A549 (cell line): ENCODE measurements around the gene LASP1NB.

ENCODE experiments used
- ATAC-seq, 2 experiments: fragments of 200-7000 bp in 1 of 2; fragments of >200 bp in 1 of 2; cut with Nextera tagmentation in 1 of 2; cut with Tn5 transposase in 1 of 2; 3 replicates each; pipeline versions ENCODE4 v1.8.0 to v1.9.1; 2018 to 2020; ENCODE audit warnings: mild to moderate bottlenecking in 1 of 2, moderate library complexity in 1 of 2
- CTCF ChIA-PET: fragments of 300-600 bp; sonication (Branson Sonifier 250); formaldehyde crosslinking; extraction: SDS; loops from one replicate; lab custom pipeline; 2021; ENCODE audit warnings: antibody characterized with exemption, inconsistent platforms; lab: Yijun Ruan, JAX
- POLR2A ChIA-PET: fragments of 350-600 bp; formaldehyde crosslinking; extraction: SDS; loops from one replicate; lab custom pipeline; 2021; ENCODE audit warnings: antibody characterized with exemption, inconsistent platforms; lab: Yijun Ruan, JAX
- DNase-seq, 2 experiments: peaks; one replicate each; pipeline versions ENCODE4 v3.0.0 to v3.0.0-alpha.2; 2011 to 2016; ENCODE audit warnings: low read depth in 1 of 2, low spot score in 1 of 2
- FAIRE-seq: peaks from 2 replicates; lab custom pipeline; 2011; peaks lifted over from hg19 to GRCh38; lab: Jason Lieb, UNC
- H3K27ac ChIP-seq, 2 experiments: fragments of >200 bp; sonication (Bioruptor Twin); formaldehyde crosslinking; 3 replicates each; pipeline ENCODE4 v1.5.1; 2016 to 2017
- H3K4me1 ChIP-seq: fragments of >200 bp; sonication (Bioruptor Twin); formaldehyde crosslinking; 3 replicates; pipeline ENCODE4 v1.6.1; 2016
- H3K4me2 ChIP-seq: fragments of >200 bp; sonication (Bioruptor Twin); formaldehyde crosslinking; 3 replicates; pipeline ENCODE4 v1.6.1; 2016
- H3K4me3 ChIP-seq: fragments of >200 bp; sonication (Bioruptor Twin); formaldehyde crosslinking; 3 replicates; pipeline ENCODE4 v1.5.1; 2016
- H3K9me3 ChIP-seq: fragments of >200 bp; sonication (Bioruptor Twin); formaldehyde crosslinking; 3 replicates; pipeline ENCODE4 v1.6.1; 2016
- CBX2 ChIP-seq: fragments of 200-600 bp; sonication (generic); IDR thresholded peaks from 2 replicates; pipeline ENCODE4 v1.6.1; 2016; ENCODE audit warnings: low read depth, mild to moderate bottlenecking, borderline replicate concordance
- CHD2 ChIP-seq: fragments of 150-350 bp; IDR thresholded peaks from 2 replicates; pipeline ENCODE4 v1.6.1; 2014; ENCODE audit warnings: low read length; ENCODE audit not compliant: partially characterized antibody
- EHF ChIP-seq: fragments of 250-450 bp; sonication (Bioruptor Pico); IDR thresholded peaks from 2 replicates; pipeline ENCODE4 v1.5.0; 2020; ENCODE audit warnings: mild to moderate bottlenecking
- EHMT2 ChIP-seq: fragments of 200-600 bp; sonication (generic); IDR thresholded peaks from 2 replicates; pipeline ENCODE4 v1.6.1; 2016; ENCODE audit warnings: antibody characterized with exemption, low read depth, mild to moderate bottlenecking, moderate library complexity
- EP300 ChIP-seq, 2 experiments: fragments of >200 bp; sonication (Bioruptor Twin); formaldehyde crosslinking; IDR thresholded peaks; 2 replicates in 1 of 2; 3 replicates in 1 of 2; pipeline ENCODE4 v1.6.1; 2016 to 2017
- FOSB ChIP-seq: fragments of 250-450 bp; sonication (Bioruptor Pico); IDR thresholded peaks from 2 replicates; pipeline ENCODE4 v1.5.0; 2020; ENCODE audit warnings: mild to moderate bottlenecking, moderate library complexity
- FOSL2 ChIP-seq, 2 experiments: fragments of 450-650 bp in 1 of 2; fragments of >200 bp in 1 of 2; sonication (Bioruptor Twin) in 1 of 2; formaldehyde crosslinking; IDR thresholded peaks; 2 replicates each; pipeline versions ENCODE4 v1.5.0 to v1.6.1; 2016 to 2020; ENCODE audit warnings: mild to moderate bottlenecking in 1 of 2, moderate library complexity in 1 of 2
- FOXS1 ChIP-seq: fragments of 250-450 bp; sonication (Bioruptor Pico); IDR thresholded peaks from 2 replicates; pipeline ENCODE4 v1.5.0; 2020; ENCODE audit warnings: mild to moderate bottlenecking, moderate library complexity
- GATA3 ChIP-seq: IDR thresholded peaks from 2 replicates; pipeline ENCODE4 v1.6.1; 2012; ENCODE audit warnings: borderline replicate concordance
- HDAC2 ChIP-seq: fragments of 200-600 bp; sonication (generic); IDR thresholded peaks from 2 replicates; pipeline ENCODE4 v1.6.1; 2016
- HOXB13 ChIP-seq: fragments of 250-450 bp; sonication (Bioruptor Pico); IDR thresholded peaks from 2 replicates; pipeline ENCODE4 v1.5.0; 2020; ENCODE audit warnings: low read depth, mild to moderate bottlenecking, moderate library complexity
- JUN ChIP-seq, 2 experiments: fragments of >200 bp; sonication (Bioruptor Twin); formaldehyde crosslinking; IDR thresholded peaks; 2 replicates in 1 of 2; 3 replicates in 1 of 2; pipeline ENCODE4 v1.6.1; 2016 to 2017
- JUNB ChIP-seq: fragments of >200 bp; sonication (Bioruptor Twin); formaldehyde crosslinking; IDR thresholded peaks from 2 replicates; pipeline ENCODE4 v1.6.1; 2016
- KDM1A ChIP-seq: fragments of 200-600 bp; sonication (generic); IDR thresholded peaks from 2 replicates; pipeline ENCODE4 v1.6.1; 2016; ENCODE audit warnings: low read depth, mild to moderate bottlenecking
- KDM5A ChIP-seq: fragments of 200-600 bp; sonication (generic); IDR thresholded peaks from 2 replicates; pipeline ENCODE4 v1.6.1; 2016; ENCODE audit warnings: antibody characterized with exemption, mild to moderate bottlenecking
- NFE2L2 ChIP-seq: fragments of 150-350 bp; conservative IDR thresholded peaks from 2 replicates; pipeline ENCODE4 v1.6.1; 2014; ENCODE audit warnings: low read length
- NR3C1 ChIP-seq: fragments of >200 bp; sonication (Bioruptor Twin); formaldehyde crosslinking; IDR thresholded peaks from 3 replicates; pipeline ENCODE4 v1.6.1; 2017
- POLR2A ChIP-seq: IDR thresholded peaks from 2 replicates; pipeline ENCODE4 v1.6.1; 2012; ENCODE audit warnings: mild to moderate bottlenecking, low read length
- POLR2AphosphoS2 ChIP-seq: conservative IDR thresholded peaks from 2 replicates; pipeline ENCODE4 v1.6.1; 2012; ENCODE audit warnings: low read length, improper control_type of control experiment, inconsistent platforms
- RAD21 ChIP-seq, 2 experiments: fragments of >200 bp in 1 of 2; sonication (Bioruptor Twin) in 1 of 2; formaldehyde crosslinking in 1 of 2; IDR thresholded peaks in 1 of 2; conservative IDR thresholded peaks in 1 of 2; 2 replicates in 1 of 2; 3 replicates in 1 of 2; pipeline ENCODE4 v1.6.1; 2012 to 2018; ENCODE audit warnings: inconsistent platforms in 1 of 2
- RARB ChIP-seq: fragments of 250-450 bp; sonication (Bioruptor Pico); IDR thresholded peaks from 2 replicates; pipeline ENCODE4 v1.8.0; 2021; ENCODE audit warnings: mild to moderate bottlenecking, moderate library complexity
- RCOR1 ChIP-seq: fragments of 150-350 bp; IDR thresholded peaks from 2 replicates; pipeline ENCODE4 v1.6.1; 2014; ENCODE audit warnings: antibody characterized with exemption, low read length, low read depth
- RFX5 ChIP-seq: fragments of 450-650 bp; IDR thresholded peaks from 2 replicates; pipeline ENCODE4 v1.7.1; 2014; ENCODE audit warnings: antibody characterized with exemption, mild to moderate bottlenecking, moderate library complexity
- RNF2 ChIP-seq: fragments of 200-600 bp; sonication (generic); IDR thresholded peaks from 2 replicates; pipeline ENCODE4 v1.6.1; 2016; ENCODE audit warnings: low read depth, mild to moderate bottlenecking, antibody characterized with exemption, moderate library complexity, borderline replicate concordance
- SMC3 ChIP-seq: fragments of >200 bp; sonication (Bioruptor Twin); formaldehyde crosslinking; IDR thresholded peaks from 3 replicates; pipeline ENCODE4 v1.6.1; 2018; ENCODE audit warnings: inconsistent platforms
- SREBF2 ChIP-seq: fragments of 450-650 bp; IDR thresholded peaks from 2 replicates; pipeline ENCODE4 v1.6.1; 2014; ENCODE audit warnings: mild to moderate bottlenecking, moderate library complexity
- ZFP36 ChIP-seq: fragments of 450-650 bp; IDR thresholded peaks from 2 replicates; pipeline ENCODE4 v1.6.1; 2014; ENCODE audit warnings: borderline replicate concordance; ENCODE audit not compliant: partially characterized antibody
- whole genome bisulfite sequencing: methylation state at CpG from one replicate; pipeline ENCODE4 v1.1.6; 2017; ENCODE audit errors: missing lambda C conversion rate; 5-methylcytosine and 5-hydroxymethylcytosine counted together
- TF ChIP-seq, protein P1 (sequence below): fragments of 200-600 bp; sonication (generic); IDR thresholded peaks from 2 replicates; pipeline ENCODE4 v1.6.1; 2016; ENCODE audit warnings: antibody characterized with exemption, mild to moderate bottlenecking, moderate library complexity
- TF ChIP-seq, protein P2 (sequence below): fragments of >200 bp; sonication (Bioruptor Twin); formaldehyde crosslinking; IDR thresholded peaks from 2 replicates; pipeline ENCODE4 v1.6.1; 2016
- TF ChIP-seq, protein P3 (sequence below): IDR thresholded peaks from 2 replicates; pipeline ENCODE4 v1.6.1; 2012
- TF ChIP-seq, protein P4 (sequence below): IDR thresholded peaks from 2 replicates; pipeline ENCODE4 v1.6.1; 2012
- TF ChIP-seq, protein P5 (sequence below): fragments of >200 bp; sonication (Bioruptor Twin); formaldehyde crosslinking; IDR thresholded peaks from 3 replicates; pipeline ENCODE4 v1.6.1; 2016

LASP1NB gene

DNA sequence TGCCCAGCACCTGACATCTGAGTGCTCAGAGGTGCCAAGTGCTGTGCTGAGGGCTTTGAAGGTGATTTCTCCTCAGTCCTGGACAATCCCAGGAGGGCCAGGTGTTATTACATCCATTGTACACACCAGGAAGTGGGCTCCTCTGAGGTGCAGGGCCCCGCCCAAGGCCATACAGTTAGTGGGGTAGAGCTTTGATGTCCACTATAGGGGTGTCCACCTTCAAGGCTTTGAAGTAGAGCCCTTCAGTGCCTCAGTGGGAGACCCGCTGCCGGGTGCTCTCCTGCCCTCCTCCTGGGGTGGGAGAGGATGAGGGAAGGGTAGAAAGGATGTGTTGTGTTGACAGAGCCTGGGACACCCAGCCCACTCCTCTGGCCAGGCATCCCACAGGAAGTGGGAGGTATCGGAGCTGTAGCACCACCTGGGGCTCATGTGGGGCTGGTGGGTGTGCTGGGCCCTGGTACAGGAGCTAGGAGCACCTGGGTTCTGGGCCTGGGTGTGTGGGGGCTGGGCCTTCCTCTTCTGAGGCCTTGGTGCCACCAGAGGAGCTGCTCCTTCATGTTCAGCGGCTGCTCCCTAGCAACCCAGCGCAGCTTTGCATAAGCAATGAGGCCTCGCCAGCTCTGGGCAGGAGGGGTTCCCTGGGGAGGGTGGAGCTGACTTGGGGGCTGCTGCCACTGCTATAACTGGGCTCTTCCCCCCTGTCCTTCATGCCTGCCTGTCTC, 48.1 kb upstream of the LASP1NB start (continued):
- TF ChIP-seq, protein P1, sequence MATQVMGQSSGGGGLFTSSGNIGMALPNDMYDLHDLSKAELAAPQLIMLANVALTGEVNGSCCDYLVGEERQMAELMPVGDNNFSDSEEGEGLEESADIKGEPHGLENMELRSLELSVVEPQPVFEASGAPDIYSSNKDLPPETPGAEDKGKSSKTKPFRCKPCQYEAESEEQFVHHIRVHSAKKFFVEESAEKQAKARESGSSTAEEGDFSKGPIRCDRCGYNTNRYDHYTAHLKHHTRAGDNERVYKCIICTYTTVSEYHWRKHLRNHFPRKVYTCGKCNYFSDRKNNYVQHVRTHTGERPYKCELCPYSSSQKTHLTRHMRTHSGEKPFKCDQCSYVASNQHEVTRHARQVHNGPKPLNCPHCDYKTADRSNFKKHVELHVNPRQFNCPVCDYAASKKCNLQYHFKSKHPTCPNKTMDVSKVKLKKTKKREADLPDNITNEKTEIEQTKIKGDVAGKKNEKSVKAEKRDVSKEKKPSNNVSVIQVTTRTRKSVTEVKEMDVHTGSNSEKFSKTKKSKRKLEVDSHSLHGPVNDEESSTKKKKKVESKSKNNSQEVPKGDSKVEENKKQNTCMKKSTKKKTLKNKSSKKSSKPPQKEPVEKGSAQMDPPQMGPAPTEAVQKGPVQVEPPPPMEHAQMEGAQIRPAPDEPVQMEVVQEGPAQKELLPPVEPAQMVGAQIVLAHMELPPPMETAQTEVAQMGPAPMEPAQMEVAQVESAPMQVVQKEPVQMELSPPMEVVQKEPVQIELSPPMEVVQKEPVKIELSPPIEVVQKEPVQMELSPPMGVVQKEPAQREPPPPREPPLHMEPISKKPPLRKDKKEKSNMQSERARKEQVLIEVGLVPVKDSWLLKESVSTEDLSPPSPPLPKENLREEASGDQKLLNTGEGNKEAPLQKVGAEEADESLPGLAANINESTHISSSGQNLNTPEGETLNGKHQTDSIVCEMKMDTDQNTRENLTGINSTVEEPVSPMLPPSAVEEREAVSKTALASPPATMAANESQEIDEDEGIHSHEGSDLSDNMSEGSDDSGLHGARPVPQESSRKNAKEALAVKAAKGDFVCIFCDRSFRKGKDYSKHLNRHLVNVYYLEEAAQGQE: no peak
- TF ChIP-seq EHF (CRISPR knock-in tag) (no peak), KDM1A (no peak), RAD21 (conservative IDR thresholded peaks at IDR 0.05 in 1 of 2, IDR thresholded peaks at IDR 0.05 in 1 of 2) (no peak), SREBF2 (no peak), ZFP36 (no peak), HOXB13 (CRISPR knock-in tag) (no peak)

DNA sequence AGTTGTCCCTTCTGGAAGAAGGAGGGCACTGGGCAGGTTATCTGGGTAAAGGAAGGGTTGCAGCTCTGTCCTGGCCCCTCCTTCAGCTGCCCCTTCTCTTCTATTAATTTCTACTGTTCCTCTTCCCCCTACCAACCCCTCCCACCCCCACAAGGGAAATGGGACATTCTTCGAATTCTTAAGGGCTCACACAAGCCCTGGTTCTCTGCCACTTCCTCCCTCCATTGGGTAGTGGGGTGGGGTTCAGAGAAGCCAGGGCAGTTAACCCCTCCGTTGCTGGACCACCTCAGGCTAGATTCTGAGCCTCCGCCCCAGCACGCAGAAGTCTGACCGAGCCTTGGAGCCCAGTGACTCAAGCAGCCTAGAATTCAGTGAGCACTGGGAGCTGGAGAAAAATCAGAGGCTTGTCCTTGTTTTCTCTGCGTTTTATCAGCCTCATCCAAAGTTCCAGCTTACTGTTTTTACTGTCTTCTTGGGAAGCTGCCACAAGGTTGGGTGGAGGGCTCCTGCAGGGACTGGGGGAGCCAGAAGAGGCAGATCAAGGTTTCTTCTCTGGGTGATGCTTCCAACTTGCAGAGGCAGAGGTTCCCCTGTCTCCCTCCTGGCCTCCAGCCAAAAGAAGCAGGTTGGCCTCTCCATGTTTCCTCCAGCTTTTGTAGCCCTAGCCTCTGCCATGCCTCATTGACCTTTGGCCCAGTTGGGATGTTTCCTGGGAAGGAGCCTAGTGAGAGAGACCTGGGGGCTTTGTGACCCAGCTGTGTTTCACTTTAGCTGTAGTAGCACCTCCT, 45.3 kb upstream of the LASP1NB start:
- CTCF ChIA-PET: interaction anchor here (1.2 to 4.6 kb wide), 5 partner anchors 9 to 38 kb away, joined by 3 to 39 read pairs (median 4); partner anchors contain the start of gene LASP1
- TF ChIP-seq SMC3 (no peak), CBX2 (no peak), RARB (CRISPR knock-in tag) (no peak), JUN (IDR thresholded peaks at IDR 0.05) (peak; percentile 26 to 66; a peak in 2 of 5 replicates), CHD2 (no peak), RNF2 (no peak), POLR2A (no peak), EHMT2 (no peak), POLR2AphosphoS2 (no peak), KDM5A (no peak), NFE2L2 (no peak), FOXS1 (CRISPR knock-in tag) (no peak), RCOR1 (no peak), FOSB (CRISPR knock-in tag) (no peak), RFX5 (no peak), EP300 (IDR thresholded peaks at IDR 0.05) (peak in 1 of 2 experiments; percentile 66; a peak in 1 of 5 replicates), FOSL2 (IDR thresholded peaks at IDR 0.05) (no peak), FOSL2 (CRISPR knock-in tag; IDR thresholded peaks at IDR 0.05) (0 out of 2 replicates have a peak, but pooled peaks have one; percentile 8), NR3C1 (no peak), JUNB (no peak), HDAC2 (no peak), KDM1A (no peak), GATA3 (peak; percentile 63; the same call in 1 of the 2 replicates)
- TF ChIP-seq, protein P2, sequence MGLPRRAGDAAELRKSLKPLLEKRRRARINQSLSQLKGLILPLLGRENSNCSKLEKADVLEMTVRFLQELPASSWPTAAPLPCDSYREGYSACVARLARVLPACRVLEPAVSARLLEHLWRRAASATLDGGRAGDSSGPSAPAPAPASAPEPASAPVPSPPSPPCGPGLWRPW: no peak
- TF ChIP-seq, protein P3, sequence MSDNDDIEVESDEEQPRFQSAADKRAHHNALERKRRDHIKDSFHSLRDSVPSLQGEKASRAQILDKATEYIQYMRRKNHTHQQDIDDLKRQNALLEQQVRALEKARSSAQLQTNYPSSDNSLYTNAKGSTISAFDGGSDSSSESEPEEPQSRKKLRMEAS: peak; percentile 17; the same call in 1 of the 2 replicates
- TF ChIP-seq, protein P4, sequence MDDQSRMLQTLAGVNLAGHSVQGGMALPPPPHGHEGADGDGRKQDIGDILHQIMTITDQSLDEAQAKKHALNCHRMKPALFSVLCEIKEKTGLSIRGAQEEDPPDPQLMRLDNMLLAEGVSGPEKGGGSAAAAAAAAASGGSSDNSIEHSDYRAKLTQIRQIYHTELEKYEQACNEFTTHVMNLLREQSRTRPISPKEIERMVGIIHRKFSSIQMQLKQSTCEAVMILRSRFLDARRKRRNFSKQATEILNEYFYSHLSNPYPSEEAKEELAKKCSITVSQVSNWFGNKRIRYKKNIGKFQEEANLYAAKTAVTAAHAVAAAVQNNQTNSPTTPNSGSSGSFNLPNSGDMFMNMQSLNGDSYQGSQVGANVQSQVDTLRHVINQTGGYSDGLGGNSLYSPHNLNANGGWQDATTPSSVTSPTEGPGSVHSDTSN: no peak
- TF ChIP-seq, protein P5, sequence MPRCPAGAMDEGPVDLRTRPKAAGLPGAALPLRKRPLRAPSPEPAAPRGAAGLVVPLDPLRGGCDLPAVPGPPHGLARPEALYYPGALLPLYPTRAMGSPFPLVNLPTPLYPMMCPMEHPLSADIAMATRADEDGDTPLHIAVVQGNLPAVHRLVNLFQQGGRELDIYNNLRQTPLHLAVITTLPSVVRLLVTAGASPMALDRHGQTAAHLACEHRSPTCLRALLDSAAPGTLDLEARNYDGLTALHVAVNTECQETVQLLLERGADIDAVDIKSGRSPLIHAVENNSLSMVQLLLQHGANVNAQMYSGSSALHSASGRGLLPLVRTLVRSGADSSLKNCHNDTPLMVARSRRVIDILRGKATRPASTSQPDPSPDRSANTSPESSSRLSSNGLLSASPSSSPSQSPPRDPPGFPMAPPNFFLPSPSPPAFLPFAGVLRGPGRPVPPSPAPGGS: 0 out of 3 replicates have a peak, but pooled peaks have one; percentile 43

More for the DNA sequence above, 45.3 kb upstream of the LASP1NB start:
- H3K4me2 ChIP-seq: peak overlapping the region; percentile 86
- peak; percentile 85 for FAIRE-seq
- H3K4me1 ChIP-seq: peaks cover 100% of the 10 kb centered on the region
- peak; percentile 64 to 78 for ATAC-seq
- DNase-seq: peak; percentile 87 to 95
- H3K9me3 ChIP-seq: no peaks in the 10 kb centered on the region
- peak overlapping the region; percentile 91 to 98 for H3K27ac ChIP-seq
- H3K4me3 ChIP-seq: peak overlapping the region; percentile 24
- POLR2A ChIA-PET: interaction anchor here (1.1 to 5.2 kb wide), 3 partner anchors 9 to 273 kb away, joined by 3 to 33 read pairs (median 4); partner anchors contain the start of gene LASP1
- WGBS: under 1% methylated on average over 5 of the region's 6 CpGs
